Mammary epithelial cell (primary cell): Measurements from ENCODE around the gene MSRB1.

Source experiments
- EZH2 ChIP-seq: IDR thresholded peaks from 2 replicates; pipeline ENCODE4 v1.6.1; 2012; ENCODE audit warnings: low read length, inconsistent platforms, borderline replicate concordance
- TF ChIP-seq, protein P1 (sequence below), 2 donors: IDR thresholded peaks in 1 of 2; conservative IDR thresholded peaks in 1 of 2; 2 replicates each; pipeline ENCODE4 v1.5.1; 2011 to 2012; ENCODE audit warnings: inconsistent platforms in 2 of 2, low read length in 2 of 2, mild to moderate bottlenecking in 2 of 2, control low read depth in 1 of 2, low read depth in 1 of 2; ENCODE audit not compliant: insufficient read depth in 1 of 2; ENCODE audit errors: extremely low read depth in 1 of 2

DNA sequence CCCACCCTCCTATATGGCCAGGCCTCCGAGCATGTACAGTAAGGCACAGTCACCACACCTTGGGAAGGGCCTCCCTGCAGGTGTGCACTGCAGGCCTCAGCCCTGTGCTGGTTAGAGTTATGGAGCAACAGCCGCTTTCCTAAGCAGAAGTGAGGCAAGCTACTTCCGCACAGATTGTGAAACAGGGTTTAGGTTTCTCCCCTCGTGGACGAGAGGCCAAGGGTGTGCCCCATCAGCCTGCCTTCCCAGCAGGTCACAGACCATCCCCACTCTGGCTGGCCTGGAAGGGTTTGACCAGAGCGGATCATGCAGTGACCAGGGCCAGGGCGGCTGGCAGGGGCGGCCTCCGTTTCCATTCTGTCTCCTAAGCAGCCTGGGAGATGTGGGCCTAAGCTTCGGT, 4.7 kb downstream of the MSRB1 start:
- TF ChIP-seq, protein P1, sequence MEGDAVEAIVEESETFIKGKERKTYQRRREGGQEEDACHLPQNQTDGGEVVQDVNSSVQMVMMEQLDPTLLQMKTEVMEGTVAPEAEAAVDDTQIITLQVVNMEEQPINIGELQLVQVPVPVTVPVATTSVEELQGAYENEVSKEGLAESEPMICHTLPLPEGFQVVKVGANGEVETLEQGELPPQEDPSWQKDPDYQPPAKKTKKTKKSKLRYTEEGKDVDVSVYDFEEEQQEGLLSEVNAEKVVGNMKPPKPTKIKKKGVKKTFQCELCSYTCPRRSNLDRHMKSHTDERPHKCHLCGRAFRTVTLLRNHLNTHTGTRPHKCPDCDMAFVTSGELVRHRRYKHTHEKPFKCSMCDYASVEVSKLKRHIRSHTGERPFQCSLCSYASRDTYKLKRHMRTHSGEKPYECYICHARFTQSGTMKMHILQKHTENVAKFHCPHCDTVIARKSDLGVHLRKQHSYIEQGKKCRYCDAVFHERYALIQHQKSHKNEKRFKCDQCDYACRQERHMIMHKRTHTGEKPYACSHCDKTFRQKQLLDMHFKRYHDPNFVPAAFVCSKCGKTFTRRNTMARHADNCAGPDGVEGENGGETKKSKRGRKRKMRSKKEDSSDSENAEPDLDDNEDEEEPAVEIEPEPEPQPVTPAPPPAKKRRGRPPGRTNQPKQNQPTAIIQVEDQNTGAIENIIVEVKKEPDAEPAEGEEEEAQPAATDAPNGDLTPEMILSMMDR (conservative IDR thresholded peaks at IDR 0.05 in 1 of 2, IDR thresholded peaks at IDR 0.05 in 1 of 2; ENCODE audit: extremely low read depth in 1 of 2, insufficient read depth in 1 of 2, low read depth in 1 of 2, low read length in 2 of 2) = no peak
- TF ChIP-seq EZH2 = no peak
